GM19240 (cell line): Measurements from ENCODE around the gene TCFL5.

Source experiments
- DNase-seq: peaks from one replicate; pipeline ENCODE4 v3.0.0; 2011; ENCODE audit warnings: low spot score; ENCODE audit not compliant: insufficient read length

Gene TCFL5

DNA sequence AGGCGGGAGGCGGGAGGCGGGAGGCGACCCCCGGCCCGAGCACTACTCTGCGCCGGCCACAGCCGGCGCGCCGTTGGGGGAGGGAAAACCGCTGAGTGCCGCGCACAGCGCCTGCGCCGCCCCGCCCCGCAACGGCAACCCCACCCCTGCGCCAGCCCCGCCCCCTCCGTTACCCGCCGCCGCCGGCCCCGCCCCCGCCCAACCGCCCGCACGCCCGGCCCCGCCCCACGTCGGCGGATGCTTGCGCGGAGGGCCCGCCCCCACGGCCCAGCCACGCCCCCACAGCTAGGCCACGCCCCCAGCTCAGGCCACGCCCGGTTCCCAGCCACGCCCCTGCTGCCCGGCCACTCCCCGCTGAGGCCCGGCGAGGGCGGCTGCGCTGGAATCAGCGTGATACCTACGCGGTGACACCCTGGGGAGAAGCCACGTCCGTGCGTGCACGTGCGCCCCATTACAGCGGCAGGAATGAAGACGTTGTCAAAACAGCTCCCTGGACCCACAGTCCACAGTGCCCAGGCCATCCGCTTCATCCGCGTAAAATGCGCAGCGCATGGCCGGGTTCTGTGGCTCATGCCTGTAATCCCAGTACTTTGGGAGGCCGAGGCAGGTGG is at the start of gene TCFL5:
TSS of gene TCFL5 (minus strand) at position 97 of the 611 bp plus-strand sequence. CDS start 152 bp downstream, outside the sequence.
- peak; percentile 75 for DNase-seq

DNA sequence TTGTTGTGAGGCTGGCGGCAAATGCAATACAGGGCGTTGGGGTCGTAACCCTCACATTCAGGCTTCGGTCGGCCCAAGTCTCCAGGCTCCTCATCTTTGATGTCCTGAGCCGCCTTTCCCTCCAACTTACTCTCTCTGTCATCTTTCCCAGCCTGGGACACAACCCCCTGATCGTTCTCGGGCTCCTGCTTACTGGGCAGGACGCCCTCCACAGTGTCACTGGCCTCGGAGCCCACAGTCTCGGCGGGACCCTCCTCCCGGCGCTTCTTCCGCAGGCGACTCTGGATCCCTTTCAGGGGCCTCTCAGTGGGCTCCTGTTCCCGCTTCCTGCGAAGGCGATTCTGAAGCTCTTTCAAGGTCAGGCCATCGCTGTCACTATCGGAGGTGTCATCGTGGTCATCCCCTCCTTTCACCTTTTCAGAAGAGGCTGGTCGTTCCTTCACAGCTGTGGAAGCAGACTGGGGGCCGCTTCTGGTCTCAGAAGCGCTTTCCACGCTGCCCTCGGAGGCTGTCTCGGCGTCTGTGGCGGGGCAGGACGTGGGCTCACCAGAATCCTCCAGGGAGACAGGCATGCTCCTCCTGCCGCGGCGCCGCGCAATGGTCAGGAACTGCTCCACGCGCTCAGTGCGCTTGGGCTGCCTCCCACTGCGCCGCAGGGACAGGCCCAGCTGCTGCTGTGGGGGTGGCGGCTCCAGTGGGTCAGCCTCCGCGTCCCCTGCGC is 49.3 kb upstream of the TCFL5 start:
- DNase-seq, result no peak

DNA sequence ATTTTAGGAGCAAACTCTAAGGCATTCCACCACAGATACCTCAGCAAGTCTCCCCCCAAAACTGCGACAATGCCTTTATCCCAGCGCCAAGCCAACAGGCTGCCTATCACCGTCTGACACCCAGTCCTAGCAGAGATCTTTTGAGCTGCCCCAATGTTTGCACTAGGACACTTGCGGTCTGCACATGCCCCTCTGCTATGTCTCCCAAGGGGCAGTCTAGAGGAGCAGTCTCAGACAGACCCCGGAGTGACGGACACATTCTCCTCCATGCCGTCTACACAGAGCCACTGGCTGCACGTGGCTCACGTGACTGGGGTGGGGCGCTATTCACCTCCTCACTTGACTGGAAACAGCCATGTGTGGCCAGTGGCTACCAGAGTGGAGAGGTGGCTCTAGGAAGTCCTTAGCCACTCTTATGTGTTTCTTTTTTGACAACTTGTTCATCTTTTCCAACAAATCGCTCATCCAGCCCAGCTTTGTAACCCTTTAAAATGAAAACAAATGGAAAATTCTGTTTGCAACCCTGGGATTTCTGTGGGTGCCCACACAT is 48.7 kb upstream of the TCFL5 start:
- no peak for DNase-seq

DNA sequence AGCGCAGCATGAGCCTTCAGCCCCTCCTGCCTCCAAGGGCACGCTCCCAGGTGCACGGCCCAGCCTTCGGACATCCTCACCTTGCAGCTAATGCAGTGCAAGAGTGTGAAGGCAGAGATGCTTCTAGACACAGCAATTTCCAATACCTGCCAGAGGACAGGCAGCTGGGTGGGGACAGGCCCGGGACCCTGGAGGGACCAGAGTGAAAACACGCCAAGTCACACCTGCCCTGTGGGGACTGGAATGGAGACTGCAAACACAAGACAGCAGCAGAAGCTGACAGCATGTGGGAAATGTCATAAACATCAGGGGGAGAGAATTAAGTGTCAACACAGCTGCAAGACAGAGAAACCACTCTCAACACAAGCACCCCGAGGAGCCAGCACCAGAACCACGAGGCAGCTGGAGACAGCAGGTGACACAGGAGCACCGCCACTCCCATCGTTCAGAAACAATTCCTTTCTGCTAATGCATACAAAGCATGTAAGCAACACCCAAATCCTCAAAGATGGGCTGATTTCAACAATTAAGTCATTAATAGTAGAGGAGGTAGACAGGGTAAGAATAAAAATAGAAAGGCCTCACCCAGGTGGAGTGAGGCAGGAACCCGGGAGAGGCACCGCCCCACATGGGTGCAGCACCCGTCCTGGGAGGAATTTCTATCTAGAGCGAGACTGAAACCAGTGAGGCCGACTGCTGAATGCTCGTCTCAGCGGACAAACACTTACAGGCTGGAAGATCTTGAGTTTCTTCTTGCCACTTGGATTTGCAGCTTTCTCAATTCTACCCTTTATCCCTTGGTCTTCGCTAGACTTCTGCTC is 47.6 kb upstream of the TCFL5 start:
- no peak for DNase-seq

DNA sequence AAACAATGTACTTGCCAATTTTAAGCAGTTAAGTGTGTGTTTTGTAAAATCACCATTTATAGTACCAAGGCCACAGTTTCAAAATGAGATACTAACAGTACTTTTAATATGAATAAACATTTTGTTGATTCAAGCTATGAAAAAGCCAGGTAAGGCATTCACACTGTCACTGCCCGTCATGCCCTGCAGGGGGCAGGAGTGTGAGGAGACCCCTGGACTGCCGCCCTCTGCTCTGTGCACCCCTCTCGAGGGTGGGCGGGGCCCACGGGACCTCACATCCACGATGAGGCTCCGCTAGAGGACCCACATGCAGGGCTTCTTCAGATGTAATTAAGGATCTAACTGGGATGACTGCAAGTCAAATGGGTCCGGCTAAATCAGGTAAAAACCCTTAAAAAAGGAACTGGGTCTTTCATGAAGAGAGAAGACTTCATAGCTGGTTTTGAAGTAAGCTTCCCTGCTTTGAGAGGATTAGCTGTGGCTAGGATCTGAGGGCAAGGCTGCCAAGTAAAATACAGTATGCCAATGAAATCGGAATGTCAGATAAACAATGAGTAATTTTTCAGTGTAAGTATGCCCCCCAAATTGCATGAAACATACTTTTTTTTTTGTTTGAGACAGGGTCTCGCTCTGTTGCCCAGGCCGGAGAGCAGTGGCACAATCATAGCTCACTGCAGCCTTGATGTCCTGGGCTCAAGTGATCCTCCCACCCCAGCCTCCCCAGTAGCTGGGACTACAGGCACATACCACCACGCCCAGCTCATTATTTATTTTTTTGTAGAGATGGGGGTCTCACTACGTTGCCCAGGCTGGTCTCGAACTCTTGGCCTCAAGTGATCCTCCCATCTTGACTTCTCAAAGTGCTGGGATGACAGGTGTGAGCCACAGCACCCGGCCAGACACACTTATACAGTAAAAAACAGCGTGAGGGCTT is 46.0 kb upstream of the TCFL5 start:
- DNase-seq, result no peak

DNA sequence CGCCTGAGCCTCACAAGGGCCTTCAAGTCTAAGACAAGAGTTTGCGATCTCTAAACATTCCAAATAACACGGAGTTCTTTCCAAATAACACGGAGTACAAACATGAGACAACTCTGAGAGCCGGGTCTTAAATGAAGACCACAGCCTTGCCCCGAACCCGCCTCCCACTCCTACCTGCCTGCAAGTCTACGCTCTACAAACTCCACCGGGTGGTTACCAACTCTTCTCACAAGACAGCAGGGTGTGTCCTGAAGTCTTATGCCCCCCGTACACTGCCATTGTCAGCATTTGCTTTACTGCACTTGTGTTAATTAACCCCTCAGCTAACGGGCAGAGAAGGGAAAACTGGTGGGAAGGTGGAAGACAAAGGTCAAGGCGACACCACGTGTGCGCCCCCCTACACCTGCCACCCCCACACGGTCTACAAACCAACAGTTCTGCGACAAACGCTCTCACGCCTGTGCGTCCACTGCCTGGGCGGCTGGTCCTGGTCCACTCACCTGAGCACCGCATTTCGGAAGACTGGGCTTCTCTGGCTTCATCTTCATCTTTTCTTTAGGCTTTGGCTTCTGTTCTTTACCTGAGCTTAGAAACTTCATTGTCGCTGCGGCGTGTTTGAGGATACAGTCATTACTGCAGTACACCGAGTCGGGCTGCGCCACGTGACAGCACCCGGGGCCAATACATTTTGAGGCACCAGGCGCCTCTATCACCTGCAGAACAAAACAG is 45.2 kb upstream of the TCFL5 start:
- no peak for DNase-seq

DNA sequence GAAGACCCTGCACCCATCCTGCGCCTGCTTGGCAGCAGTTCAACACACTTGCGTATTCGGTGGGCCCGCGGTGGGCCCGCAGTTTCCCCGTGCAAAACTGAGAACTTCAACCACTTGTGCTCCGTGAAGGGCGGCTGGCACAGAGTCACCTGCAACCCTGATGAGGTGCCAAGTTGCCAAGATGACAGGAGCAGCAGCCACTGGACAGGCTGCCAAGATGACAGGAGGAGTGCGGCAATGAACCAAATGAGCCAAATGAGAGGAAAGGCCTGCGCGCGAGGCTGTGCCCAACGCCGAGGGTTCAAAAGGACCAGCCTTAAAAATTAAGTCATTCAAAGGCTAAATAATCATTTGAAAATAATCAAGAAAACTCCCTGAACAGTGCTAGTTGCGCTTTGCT is 44.6 kb upstream of the TCFL5 start:
- DNase-seq, result no peak

DNA sequence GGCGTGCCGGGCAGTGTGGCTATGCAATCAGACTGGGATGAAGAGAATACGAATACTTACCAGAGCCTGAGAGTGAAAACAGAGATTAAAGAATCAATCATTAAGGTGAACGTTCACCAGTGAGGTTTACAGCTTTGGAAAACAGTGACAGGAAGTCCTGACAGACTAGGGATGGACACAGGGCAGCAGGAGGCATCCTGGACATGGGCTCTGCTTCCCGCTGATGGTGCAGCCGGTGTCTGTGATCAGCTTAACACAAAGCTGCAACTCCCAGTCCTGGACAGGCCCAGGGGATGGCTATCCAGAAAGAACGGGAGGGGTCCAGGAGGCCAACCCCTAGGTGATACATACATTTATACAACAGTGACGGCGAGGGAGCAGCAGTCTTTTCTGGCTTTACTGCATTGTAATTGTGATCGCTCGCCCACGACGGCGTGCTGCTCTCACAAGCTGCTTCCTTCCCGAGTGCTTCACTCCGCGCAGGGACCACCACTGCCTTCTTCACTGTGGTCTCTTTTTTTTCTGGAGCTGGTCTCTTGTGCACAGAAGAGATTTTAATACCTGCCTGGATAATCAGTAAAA is 44.0 kb upstream of the TCFL5 start:
- DNase-seq, result no peak

DNA sequence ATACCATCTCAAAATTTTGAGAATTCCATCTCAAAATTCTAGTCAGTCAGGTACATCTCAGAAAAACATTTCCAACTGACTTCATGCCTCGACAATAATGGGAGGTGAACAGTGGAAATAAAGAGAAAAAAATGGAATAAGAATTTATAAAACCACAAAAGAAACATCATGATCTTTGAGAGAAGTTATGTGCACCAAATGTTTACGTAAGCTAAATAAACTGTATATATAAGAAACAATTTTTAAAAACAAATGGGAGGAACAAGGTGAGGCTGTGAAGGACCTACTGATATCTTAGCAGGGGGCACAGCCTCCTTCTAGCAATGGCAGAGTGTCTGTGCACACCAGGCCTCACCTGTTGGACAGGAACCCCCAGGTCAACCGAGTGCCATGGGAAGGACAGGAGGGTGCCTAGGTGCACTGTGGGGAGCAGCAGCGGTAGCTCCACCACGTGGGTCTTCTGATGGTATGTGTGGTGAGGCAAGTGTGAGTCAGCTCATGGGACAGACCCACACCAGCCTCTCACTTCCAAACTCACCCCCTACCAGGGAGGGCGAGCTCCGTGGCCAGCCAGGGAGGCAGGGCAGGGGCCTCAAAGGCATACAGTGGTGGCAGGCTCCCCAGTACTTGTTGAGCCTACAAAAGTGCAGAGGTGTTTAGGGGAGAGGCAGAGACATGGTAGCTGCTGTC is 41.4 kb upstream of the TCFL5 start:
- no peak for DNase-seq

DNA sequence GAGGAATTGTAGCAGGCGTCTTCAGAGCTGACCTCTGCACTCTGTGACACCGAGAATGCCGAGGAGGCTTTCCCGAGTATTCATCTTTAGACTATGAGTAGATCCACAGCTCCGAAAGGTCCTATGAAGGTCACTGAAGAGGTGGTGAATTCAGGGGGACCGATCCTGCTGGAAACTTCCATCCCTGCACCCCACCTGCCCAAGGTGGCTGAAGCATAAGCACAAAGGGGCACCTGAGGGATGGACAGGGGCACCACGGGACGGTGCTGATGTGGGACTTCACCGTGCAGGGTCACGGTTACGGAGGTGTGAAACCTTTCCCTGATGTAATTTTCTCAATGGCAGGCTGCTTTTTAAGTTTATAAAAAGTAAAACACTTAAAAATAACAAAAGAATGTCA is 40.3 kb upstream of the TCFL5 start:
- no peak for DNase-seq

DNA sequence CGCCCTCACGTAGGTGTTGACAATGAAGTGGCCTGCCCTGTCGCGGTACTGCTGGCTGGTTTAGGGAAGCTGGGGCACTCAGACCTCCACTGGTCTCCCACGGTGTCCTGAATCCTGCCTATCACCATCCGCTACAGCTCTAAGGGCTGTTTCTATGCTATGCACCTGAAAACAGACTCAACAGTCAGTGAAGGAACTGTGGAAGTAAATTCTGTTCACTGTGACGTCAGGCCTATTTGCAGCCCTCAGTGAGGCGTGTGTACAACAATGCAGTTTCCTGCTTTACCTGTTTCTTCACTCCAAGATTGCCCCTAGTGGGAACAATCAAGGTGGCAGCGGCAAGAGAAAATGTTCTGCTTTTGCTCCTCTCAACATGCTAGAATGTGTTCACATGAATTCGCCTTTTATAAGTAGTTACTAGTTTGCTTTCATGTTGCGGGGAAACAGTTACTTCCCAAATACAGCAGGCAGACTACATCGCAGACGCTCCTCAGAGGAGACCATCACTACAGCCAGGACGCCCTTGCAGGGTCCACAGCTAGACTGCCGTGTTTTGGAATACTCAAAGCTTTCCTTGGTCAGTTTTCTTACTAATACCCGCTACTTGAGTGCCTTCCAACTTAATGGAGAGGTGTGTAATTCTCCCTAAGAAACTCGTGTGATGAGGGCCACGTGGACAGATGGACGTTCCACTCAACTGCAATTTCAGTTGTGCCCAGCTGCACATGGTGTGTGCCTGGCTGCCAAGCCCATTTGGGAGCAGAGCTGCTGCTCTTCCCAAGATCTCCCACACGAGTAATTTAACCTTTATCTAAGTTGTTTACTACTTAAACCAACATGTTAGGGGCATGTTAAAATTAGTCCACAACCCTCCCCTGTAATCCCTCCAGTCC is 39.3 kb upstream of the TCFL5 start:
- DNase-seq, result no peak

DNA sequence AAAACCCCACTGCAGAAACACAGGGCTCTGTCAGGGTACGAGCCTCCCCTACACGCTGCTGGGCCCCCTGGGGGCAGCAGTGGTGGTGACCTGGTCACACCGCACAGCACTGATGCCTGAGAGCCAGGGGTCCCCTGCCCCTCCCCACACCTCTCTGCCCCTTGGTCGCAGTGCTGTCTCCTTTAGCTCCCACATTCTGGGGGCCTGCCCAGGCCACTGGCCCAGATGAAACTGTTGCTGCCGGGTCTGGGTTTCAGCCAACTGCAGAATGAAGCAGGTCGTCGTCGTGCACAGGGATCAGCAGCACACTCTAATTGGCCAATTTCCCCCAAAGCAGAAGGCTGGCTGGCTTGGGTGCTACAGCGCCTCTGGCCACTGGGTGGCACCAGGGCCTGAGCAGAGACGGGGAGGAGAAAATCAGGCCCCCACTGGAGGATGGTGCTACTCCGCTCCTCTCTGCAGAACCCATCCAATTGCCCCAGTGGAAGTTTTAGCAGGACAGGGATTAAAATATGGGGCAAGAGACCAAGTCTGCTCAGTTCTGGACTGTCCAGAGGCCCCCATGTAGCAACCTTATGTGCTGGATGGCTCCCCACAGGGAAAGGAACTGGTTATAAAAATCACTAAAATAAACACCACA is 38.5 kb upstream of the TCFL5 start:
- DNase-seq, result peak; percentile 95

DNA sequence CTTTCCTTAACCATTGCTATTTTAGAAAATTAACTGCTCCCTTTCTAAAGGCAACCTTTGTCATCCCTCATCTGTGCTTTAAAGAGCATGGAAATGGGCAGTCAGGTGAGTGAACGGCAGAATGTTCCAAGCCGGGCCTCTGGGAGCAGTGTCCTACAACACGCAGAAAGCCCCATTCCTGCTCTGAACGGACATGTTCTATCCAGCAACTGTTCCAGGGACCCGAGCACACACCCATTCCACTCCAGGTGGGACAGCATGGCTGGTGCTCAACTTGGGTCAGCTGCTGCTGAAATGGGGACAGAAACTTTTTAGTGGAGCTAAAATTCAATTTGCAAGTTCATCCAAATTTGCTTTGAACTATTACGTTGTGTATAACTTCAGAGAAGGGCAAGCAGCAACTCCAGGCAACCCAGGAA is 38.0 kb upstream of the TCFL5 start:
- no peak for DNase-seq

DNA sequence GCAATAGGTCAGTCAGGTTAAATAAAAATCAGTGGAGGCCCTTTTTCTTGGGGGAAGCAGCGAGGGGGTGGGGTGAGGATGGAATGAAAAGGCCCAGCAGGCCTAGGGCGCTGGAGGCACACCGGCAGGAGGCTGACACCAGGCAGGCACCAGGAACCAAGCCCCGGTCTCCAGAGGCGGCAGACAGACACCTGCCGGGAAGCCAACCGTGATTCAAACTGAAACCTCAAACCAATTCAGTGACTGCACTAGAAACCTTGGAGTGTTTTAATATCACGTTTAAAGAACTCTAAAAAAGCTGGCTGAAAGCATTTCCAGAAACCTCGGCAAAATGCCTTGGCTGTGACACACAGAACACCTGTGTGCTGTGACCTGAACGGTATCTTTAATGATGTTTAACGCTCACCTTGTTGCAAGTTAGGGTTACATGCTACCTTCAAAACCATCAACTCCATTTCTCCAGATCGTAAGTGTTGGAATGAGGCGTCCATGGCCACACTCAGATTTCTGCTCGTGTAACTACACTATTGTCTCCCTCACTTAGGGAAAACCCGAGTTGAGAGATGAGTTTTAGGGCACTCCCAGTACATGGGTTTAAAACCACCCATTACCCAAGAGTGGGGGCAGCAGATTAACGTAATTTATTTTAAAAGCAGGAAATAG is 37.5 kb upstream of the TCFL5 start:
- no peak for DNase-seq

DNA sequence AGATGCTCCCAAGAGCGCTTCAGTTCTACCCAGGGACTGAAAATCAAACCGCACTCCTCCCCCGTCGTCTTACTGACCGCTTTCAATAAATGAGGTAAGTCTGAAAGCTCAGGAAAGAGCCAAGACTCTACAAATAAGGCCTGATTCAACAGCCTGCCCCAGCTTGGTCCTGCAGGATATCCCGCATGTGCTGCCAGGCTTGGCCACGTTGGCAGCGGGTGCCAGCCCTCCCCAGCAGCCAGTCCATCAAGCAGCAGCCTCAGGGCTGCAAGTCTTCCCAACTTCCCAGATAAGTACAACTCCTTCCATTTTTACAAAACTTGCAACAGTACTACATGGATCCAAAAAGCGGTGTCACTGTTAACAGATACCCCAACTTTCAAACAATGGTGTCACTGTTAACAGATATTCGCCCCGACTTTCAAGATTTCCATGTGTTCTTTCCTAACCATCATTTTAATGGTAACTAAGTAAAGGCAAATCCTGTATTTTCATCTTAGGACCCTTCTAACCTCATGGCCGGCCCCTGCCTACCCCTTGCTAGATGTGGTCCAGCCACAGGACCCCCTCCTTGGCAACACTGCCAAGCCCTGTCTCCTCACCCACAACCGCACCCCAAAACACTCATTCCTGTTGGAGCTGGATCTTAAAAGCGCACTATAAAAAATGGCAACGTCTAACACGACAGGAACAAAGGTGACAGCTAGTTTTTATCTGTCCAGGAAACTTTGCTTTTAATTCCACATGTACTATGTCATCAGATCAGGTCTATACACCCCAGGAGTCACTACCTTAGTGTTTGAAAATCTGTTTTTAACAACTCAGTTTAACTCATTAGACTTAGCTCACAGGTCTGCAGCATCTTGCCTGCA is 36.7 kb upstream of the TCFL5 start:
- DNase-seq, result no peak

DNA sequence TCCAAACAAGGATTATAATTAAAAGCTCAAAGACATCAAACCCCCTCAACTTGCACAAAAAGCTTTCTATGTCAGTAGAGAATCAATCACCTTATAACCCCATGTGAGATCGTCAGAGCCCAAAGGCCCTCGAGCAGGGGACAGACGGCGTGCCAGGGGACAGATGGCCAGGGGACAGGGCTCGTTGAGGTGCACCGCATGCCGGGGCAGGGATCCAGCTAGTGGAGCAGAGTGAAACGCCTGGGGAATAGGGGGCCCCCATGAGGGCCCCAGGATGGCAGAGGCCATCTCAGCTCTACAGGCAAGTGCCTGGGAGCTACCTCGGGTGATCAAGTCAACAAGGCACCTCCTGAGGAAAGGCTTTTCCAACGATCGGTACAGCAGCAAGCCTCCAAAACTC is 36.0 kb upstream of the TCFL5 start:
- DNase-seq, result no peak
